NCI-H146 treated with DMSO at 0.1 percent for 48 hours (cell line): ENCODE results near the gene CLDN17.
A peak's percentile ranks its signal among the peaks of the same experiment; 100 is the strongest.

ENCODE experiments used
- DNase-seq: peaks from one replicate; lab custom pipeline; 2025; ENCODE audit not compliant: unreplicated experiment; lab: John Stamatoyannopoulos, UW

Gene CLDN17

DNA sequence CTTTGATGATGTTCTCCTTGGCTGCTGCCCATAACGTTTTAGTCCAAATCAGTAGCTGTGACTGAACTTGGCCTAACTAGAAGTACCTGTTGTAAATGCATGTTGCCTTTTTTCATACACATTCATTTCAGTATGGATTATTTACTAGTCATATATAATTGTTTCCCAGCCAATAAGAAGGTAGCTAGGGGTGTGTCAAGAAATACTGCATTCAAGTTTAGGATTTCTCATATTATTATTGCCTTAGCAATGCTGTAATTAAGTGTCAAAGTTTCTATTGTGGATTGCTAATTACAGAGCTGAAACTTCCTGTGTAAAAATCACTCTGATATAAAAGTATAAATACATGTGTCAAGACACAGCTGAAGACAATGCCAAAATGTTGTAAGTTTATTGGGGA is at the start of gene CLDN17:
TSS of gene CLDN17 (minus strand) at position 101 of the 400 bp plus-strand sequence. CDS start 188 bp downstream, outside the sequence.
- no peak for DNase-seq

- DNase-seq, result no peak
Observed at GRCh38 chr21:30216041-30216723, 49.6 kb upstream of the CLDN17 start, which contains the start of gene CLDN8. Gene CLDN8, minus strand, starts transcription at chr21:30216097. Its CDS starts 172 bp downstream, at chr21:30215925.

DNA sequence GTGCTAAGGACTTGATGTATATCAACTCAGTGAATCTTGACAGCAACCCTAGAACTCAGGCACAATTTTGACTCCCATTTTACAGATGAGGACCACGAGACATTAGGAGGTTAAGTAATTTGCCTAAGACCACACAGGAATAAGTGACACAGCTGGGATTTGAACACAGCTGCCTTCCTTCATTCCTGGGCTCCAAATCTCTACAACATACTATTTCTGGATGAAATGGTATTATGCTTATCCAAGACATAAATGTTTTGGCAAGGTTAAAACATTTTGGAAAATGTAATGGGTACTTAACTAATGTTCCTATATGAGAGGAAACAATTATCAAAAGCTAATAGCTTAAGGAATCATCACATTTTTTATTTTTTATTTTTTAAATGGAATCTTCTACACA is 44.5 kb upstream of the CLDN17 start:
- no peak for DNase-seq

DNA sequence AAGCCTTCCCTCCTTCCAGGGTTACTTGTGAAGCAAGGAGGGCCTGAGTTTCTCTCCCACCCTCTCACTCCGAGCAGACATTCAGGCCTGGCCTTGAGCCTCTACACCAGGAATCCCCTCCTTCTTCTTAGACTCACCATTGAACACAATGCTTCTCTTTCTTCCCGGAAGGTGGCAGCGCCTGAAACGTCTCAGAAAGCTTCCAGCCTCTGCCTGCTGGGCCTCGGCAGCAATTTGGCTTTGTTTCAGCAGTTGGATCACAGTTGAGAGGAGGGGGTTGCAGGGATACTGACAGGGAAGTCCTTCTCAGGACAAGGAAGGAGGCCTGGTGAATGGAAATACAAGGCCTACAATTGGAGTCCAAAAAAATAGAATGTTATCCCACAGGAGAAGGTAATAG is 43.0 kb upstream of the CLDN17 start:
- DNase-seq, result no peak

GRCh38 chr21:30207252-30207579 is 40.6 kb upstream of the CLDN17 start:
- no peak for DNase-seq

DNA sequence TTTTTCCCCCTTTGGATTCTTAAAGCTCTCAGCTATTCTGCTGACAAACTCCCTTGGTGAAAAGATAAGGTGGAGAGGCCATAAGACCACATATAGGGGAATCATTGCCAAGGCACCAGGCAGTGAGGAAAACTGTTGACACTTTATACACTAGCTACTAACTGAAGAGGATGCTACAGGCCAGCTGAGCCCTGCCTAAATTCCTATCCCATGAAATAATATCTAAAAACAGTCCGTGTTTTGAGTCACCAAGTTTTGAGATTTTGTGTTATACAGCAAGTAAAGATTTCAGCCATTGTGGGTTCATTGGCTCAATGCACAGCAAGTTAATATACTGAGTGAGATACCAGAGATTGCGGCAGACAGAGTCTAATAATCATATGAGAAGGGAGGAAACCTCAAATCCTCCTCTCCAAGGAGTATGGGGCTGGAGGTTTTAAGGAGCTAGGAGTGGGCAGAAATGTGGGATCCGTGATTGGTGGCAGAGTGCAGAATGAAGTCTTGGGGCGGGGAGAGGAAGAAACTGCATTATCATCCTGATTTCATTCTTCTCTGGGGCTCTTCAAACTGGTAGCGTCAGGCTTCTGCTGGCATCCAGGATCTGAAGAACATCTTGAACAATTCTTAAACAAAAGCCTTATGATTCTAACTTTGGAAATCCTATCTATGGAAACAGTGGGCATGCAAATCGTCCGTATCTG is 40.1 kb upstream of the CLDN17 start:
- no peak for DNase-seq

DNA sequence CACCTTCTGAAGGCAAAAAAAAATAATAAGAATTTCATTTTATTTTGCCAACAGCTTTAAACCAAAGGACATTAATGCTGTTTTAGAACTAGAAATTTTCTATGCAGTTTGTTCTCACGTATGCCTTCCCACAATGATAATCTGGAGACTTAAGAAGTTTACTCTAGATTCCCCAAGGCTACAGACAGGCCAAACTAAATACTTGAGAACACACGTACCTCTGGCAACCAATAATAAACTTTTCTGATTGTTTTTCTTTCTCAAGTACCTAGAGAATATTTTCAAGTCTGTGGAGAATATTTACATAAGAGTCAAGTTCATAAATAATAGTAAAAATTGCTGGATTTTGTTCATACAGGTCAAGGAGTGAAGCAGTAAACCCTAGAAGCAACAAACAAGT is 33.4 kb upstream of the CLDN17 start:
- DNase-seq, result no peak

GRCh38 chr21:30194701-30195299 is 28.2 kb upstream of the CLDN17 start:
- DNase-seq, result peak; percentile 45

DNA sequence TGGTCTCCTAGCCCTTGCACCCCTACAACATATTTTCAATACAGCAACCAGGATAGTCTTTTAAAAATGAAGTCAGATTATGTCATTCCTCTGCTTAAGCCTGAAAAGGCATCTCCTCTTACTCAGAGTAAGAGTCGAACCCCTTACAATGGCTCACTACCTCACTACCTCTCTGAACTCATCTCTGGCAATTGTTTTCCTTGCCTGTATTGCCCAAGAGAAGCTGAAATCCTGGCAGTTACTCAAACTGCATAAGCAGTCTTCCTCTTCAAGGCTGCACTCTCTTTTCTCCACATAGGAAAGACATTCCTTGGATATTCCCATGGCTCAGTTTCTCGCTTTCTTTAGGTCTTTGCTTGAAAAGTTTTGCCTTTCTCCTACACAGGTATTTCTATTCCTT is 26.6 kb upstream of the CLDN17 start:
- no peak for DNase-seq

DNA sequence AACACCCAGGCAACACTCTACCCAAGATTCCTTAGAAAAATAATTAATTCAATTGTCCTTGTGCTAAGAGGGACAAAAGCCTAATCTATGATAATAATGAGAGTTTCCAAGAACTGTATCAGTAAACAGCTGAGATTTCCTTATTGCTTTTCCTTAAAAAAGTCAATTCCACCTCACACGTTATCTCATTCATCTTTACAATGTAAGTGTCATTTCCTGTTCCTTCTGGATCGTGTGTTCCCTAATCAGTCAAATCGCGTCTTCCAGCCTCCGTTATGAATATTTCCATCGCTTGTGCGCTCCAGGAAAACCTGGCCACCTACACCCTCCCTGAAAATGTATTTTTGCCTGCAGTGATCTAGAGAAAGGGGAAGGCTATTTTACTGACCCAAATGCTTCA is 23.9 kb upstream of the CLDN17 start:
- no peak for DNase-seq

DNA sequence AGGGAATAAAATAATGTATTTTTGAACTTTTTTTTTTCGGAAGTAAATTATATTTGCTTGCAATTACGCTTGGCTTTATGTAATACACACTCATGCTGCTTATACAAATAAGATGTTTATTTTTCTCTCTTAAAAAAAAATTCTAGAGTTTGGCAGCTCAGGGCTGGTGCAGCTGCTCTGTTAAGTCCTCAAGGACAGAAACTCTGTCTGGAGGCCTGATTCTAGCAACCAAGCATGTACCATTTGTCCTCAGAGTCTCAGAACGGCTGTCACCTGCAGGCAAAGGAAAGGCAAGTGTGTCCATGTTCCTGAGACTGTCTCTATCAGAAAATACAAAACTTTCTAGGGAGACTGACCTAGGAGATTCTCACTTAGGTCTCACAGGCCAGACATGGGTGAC is 23.2 kb upstream of the CLDN17 start:
- peak; percentile 33 for DNase-seq

GRCh38 chr21:30186242-30186641 is 19.6 kb upstream of the CLDN17 start:
- no peak for DNase-seq

GRCh38 chr21:30168086-30168485 is 1.5 kb upstream of the CLDN17 start:
- DNase-seq, result no peak

DNA sequence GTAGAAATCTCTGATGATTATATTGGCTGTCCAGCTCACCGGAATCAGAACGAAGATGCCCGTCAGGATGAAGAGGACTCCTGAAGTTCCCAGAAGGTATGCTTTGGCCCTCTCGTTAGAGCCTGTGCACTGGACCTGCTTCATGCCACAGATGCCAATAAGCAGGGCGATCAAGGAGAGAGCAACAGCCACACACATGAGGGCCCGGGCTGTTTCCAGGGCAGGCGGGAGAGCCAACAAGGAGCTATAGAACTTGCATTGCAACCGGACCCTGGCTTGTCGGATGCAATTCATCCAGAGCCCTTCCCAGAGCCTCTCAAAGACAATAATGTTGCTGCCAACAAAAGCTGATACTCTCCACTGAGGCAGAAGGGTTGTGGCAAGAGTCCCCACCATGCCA is 434 bp downstream of the CLDN17 start:
- no peak for DNase-seq

GRCh38 chr21:30164796-30165195 is 1.8 kb downstream of the CLDN17 start:
- DNase-seq, result peak; percentile 64

- no peak for DNase-seq
Observed at GRCh38 chr21:30153697-30154340, 12.8 kb downstream of the CLDN17 start.

DNA sequence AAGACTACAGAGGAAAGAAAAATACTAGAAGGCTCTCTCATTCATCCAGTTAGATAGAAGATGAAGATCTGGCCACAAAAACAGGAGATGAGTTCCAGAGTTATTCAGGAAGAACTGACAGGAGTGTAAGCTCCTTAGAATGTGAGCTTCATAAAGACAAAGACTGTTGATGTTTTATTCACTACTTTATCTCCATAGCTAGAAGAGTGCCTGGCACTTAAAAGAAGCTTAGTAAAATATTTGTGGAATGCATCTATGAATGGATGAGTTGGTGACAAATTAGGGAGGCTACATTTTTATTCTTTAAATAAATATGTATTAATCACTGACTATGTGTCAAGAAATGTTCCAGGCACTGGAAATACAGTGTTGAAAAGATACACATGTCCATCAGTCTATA is 13.8 kb downstream of the CLDN17 start:
- DNase-seq, result no peak

DNA sequence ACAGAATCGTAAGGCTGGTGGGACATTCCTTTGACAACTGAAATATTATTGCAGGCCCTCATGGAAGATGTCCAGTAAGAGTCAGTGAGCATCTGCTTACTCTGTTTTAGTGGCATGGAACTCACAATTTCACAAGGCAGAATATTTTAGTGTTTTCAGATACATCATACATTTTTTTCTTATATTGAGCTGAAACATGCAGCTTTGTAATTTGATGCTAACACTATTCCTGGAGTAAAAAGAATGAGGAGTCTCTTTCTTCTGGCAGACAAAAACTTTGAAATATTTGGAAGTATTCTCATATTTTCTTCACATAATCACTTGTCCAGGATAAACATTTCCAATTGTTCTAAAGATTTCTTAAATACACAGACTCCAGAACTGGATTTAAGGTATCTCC is 17.7 kb downstream of the CLDN17 start:
- no peak for DNase-seq

- DNase-seq, result peak; percentile 35
Observed at GRCh38 chr21:30146558-30147282, 19.9 kb downstream of the CLDN17 start.

- no peak for DNase-seq
Observed at GRCh38 chr21:30138483-30138882, 28.1 kb downstream of the CLDN17 start.

- DNase-seq, result no peak
Observed at GRCh38 chr21:30129246-30129645, 37.4 kb downstream of the CLDN17 start.
